GM18508 (cell line): ENCODE results near the gene CLDN5.

Source experiments
- ATAC-seq: cut with Tn5 transposase; IDR thresholded peaks from one replicate; pipeline ENCODE4 v1.9.1; 2021; ENCODE audit warnings: moderate number of reproducible peaks; ENCODE audit not compliant: insufficient read depth, unreplicated experiment

Gene CLDN5

DNA sequence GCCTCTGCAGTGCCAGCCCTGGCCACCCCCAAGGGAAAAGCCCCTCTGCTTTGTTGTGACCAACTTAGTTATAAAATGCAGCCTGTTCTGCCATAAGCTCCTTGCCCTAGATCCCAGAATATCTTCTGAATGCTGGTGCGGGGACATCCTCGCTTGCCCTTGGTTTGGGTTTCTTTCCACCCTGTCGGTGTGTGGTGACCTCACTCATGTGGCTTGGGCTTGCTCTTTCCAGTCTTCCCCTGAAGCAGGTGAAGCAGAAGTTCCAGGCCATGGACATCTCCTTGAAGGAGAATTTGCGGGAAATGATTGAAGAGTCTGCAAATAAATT, 16.7 kb downstream of the CLDN5 start:
- no peak for ATAC-seq

DNA sequence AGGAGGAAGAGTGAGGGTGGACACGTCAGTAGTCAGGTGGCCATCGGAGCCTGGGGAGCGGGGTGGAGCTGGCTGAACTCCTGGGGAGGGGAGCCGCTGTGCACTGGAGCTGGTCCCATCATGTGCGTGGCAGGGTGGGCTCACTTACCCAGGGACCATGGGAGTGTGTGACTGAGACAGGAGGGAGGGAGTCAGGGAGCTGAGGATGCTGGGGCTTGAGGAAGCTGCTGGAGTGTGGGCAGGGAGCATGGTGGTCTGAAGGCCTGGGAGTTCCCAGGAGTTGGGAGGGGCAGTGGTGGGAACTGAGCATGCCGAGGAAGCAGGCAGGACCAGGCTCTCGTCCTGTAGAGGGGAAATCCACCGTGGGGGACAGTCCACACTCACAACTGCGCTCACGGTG, 18.0 kb downstream of the CLDN5 start:
- ATAC-seq, result no peak

DNA sequence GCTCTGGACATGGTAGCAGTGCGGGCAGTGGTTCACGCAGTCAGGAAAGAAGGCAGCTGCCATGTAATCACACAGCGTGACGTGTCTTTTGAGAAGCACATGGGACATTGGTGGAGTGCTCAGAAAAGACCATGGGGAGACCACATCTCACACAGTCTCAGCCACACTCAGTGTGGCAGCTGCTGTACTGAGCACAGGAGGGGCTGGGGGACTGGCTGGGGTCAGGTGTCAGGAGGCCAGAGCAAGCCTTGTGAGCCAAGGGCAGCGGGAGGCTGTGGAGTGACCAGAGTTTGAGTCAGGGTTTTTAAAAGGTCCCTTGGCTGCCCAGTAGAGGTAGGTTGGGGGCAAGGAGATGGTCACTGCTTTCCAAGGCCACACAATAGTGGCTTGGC, 18.5 kb downstream of the CLDN5 start:
- no peak for ATAC-seq

DNA sequence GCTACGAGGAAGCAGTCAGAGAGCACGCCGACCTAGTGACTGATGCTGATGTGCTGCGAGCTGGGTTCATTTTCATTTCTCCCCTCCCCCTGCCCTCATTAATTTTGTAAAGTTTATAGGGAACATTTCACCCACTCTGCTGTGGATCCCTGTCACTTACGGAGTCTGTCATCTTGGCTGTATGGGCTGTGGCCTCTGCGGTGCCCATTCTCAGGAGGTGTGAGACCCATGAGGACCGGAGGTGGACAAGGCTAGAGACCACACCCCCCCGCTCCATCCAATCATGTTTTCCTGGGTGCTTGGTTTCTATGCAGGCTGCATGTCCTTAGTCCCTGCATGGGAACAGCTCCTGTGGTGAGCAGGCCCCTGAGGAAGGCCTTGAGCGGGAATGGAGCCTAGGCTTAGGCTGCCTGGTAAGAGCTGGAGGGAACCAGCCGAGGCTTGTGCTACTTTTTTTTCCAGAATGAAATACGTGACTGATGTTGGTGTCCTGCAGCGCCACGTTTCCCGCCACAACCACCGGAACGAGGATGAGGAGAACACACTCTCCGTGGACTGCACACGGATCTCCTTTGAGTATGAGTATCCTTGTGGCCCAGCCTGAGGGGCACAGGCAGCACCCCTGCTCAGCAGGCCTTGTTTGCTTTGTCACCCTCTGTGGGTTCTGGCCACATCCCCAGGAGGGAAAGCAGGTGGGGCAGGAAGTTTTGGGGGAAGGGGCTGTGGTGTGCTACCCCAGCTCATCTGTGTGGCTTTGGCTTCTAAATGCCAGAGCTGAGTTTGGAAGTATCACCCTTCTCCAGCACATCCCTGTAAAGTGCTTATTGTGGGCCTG, 19.1 kb downstream of the CLDN5 start:
- ATAC-seq, result no peak

DNA sequence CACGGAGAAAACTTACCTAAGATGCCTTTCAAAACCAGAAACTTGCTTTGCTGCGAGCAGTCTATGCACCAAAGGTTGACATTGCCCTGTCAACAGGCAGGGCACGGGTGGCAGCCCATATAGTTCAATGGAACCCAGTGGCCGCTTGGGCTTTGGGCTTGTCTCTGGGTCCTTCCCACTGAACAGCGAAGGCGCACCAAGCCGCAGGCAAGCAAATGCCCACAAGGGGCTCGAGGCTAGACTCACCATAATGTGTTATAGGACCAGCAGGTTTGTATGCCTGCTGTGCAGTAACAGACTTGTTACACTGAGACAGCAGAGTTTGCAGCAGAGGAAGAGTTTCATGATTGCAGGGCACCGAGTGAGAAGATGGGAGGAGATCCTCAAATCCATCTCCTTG, 20.3 kb downstream of the CLDN5 start:
- ATAC-seq, result no peak

DNA sequence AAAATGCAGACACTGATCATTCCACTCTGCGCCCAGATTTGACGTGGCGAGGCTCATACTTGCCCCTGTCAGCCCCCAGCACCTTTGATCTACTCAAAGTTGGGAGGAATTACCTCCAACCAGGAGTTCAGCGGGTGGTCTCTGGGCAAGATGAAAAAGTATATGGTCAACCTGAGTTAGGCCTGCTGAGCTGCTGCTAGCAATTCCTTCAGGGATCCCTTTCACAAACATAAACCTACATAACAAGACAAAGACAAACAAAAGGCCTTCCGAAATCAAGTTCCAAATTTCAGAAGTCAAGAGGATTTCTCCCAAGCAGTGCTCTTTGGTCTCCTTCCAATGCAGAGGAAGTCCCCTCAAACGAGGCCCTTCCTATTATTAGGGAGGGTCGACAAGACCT, 20.8 kb downstream of the CLDN5 start:
- ATAC-seq, result no peak

DNA sequence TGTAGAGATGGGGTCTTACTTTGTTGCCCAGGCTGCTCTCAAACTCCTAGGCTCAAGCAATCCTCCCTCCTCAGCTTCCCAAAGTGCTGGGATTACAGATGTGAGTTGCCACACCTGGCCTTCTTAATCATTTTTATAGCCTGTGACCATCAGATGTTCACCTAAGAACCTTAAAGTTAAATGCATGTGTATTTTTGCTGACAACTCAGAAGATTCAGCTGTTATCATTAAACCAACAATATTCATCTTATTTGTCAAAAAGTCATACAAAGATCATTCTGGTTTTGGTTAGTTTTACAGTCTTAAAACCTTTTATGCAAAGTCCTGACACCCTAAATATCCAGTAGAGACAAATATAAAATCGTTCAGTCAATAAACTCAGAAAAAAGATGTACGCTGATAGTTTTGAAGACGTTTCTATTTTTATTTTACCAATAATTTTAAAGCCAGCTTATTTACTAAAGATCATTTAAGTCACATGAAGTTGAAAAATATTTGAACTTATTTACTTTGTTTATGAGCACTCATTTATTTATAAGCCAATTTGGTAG, 22.2 kb downstream of the CLDN5 start:
- no peak for ATAC-seq

DNA sequence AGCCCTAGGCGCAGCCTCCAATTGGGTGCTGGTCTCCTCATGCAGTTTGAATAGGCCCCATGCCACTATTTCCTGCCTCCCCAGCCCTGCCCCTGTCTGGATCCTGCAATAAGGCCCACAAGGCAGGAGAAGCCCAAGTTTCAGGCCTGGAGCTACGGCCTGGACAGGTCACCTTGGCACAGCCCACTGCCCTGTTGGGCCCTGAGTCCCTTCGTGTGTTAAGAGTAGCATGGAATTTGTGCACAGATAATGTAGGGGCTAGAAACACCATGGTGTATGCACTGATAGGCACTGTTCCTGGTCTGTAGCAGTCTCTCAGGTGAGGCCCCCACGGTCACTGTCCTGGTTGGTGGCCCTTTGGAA, 24.3 kb downstream of the CLDN5 start:
- ATAC-seq, result no peak

DNA sequence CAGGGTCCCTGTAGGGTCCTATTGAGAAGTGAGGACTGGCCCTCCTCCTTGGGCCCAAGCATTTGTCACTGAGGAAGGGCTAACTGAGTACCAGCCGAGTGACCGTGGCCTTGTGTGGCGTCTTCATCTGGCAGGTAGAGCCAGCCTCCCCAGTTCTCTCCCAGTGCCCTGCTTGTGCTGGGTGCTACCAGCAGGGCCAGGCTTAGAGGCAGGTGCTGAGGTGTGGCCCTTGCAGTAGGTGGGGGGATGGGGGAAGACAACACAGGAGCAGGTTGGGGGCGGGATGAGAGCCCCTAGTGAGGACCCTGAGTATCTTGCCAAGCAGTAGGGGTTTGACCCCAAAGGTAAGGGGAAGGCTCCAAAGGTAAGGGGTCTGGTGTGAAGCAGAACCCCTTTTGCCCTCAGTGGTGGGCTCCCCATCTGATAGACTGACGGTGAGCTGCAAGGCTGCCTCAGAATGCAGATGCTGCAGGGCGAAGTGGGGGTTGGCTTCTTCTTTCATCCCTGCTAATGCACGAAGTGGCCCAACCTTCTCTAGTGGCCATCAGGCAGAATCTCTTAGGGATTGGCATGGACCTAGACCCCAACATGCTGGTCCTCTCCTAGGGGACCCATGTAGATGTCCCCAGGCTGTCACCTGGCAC, 24.9 kb downstream of the CLDN5 start:
- ATAC-seq, result no peak

DNA sequence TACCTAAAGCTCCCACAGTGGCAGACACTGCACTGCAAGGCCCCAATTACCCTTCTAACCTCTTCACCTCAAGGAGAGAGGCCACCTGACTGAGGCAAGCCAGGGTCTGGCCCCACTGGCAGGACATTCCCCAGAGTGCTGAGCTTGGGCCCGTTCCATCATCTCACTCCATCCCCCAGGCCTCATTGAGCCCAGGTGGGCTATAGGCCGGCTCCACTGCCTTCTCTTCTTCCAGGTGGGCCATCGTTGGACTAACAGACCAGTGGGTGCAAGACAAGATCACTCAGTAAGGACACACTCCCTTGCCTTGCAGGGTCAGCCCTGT, 25.4 kb downstream of the CLDN5 start:
- ATAC-seq, result no peak

DNA sequence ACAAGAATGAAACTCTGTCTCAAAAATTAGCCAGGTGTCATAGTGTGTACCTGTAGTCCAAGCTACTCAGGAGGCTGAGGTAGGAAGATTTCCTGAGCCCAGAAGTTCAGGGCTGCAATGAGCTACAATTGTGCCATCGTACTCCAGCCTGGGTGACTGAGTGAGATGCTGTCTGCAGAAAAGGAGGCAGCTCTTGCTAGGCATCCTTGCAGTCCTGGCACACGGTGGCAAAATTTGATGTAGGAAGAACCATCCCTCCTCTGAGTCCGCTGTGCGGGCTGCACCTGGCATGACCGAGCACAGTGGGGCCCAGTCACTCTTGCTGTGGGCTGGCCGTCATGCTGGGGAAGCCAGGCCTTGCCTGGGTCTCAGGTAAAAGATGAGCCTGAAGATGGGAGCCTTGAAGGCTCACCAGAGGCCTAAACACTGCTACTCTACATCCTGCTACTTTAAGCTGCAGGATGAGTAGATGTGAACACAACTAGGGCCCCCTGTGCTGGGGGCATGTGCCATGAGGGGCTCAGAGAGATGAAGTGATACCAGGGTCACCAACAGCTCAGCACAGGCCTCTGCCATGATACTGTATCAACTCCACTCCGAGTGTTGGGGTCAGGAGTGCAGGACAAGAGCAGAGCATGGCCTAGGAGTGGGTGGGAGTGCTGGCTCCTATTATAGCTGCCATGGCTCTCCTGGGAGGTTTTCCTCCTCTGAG, 25.9 kb downstream of the CLDN5 start:
- no peak for ATAC-seq

DNA sequence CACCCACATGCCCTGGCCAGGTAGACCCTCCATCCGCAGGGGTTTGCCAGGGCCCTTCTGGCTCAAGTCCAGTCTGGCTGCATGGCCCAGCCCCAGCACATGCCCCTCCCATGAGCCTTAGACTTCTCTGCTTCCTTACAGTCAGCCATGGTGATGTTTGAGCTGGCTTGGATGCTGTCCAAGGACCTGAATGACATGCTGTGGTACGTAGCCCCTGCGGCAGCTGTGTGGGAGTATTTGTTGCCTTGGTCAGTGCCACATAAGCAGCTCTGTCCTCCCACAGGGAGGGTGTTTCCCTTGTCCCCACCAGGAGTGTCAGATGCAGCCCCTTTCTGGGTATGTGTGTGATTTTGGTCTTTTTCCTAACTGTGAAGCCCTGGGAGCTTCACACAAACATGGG, 27.0 kb downstream of the CLDN5 start:
- no peak for ATAC-seq

DNA sequence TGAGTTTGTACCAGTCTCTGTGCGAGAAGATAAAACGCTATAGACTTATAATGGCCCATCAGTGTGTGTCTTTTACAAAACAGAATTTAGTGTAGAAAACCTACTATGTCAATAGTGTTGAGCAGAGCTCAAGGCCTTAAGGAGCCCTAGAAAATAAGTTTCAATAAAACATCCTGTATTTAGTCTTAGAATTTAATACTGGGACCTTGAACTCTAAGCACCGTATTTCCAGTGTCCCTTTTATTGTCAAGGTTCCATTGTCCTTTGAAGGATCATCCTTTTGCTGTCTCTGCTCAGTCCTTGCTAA, 27.9 kb downstream of the CLDN5 start:
- ATAC-seq, result no peak

DNA sequence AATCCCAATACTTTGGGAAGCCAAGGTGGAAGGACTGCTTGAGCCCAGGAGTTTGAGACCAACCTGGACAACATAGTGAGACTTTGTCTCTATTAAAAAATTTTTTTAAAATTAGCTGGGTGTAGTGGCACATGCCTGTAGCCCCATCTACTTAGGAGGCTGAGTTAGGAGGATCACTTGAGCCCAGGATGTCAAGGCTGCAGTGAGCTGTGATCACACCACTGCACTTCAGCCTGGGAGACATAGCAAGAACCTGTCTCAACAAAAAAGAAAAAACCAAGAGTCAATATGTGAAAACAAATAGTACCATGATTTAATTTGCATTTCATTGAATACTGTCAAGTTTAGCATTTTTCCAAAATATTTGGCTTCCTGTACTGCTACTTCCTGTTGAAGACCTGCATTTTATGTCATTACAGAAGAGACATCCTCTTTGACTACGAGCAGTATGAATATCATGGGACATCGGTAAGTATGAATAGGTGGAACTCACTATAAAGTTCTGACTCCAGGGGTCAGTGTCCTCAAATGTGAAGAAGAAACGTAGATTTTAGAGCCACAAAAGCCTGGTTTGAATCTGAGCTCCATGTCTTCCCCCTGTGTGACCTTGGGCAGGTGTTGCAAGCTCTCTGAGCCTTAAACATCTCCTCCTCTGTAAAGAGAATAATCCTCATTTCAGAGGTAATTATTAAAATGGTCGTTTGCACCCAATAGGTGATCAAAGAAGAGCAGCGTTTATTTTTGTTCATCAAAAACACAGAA, 28.5 kb downstream of the CLDN5 start:
- no peak for ATAC-seq

DNA sequence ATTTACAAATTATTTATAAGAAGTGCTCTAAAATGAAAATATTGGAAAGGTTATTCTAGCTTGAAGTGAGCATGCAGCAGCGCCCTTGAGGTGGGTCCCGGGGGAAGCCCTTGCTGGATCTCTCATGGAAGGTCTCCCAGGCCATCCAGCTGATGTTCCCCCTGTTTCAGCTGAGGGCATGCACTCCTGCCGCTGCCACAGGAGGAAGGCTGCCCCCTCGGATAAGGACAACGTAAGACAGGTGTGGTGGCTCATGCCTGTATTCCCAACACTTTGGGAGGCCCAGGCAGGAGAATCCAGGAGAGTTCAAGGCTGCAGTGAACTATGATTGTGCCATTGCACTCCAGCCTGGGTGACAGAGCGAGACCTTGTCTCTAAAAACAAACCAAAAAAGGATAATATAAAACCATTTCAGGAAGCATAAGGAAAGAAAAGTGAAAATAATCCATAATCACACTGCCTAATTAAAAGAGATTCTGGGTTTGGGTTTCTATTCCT, 29.5 kb downstream of the CLDN5 start:
- no peak for ATAC-seq

DNA sequence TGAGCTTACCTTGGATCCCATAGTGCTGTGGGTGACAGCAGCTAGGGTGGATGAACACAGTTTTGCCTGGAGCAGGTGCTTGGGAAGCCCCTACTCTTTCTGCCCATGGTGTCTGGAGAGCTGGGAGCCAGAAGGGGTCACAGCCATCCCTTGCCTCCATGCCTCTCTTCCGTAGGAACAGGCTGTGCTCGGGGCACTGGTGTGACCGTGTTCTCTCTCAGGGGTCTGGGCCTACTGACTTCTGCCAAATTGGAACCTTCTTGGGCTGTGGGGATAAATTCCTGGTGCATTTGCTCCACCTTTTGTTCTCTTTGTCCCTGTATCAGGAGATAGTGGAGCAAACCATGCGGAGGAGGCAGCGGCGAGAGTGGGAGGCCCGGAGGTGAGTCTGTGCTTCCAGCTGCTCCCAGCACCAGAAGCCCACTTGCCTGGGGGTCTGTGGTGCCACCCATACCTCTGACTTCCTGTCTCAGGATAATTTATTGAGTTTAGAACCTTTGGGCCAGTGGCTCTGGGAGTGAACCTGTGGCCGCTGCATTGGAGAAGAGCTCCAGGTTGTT, 30.1 kb downstream of the CLDN5 start:
- ATAC-seq, result no peak

DNA sequence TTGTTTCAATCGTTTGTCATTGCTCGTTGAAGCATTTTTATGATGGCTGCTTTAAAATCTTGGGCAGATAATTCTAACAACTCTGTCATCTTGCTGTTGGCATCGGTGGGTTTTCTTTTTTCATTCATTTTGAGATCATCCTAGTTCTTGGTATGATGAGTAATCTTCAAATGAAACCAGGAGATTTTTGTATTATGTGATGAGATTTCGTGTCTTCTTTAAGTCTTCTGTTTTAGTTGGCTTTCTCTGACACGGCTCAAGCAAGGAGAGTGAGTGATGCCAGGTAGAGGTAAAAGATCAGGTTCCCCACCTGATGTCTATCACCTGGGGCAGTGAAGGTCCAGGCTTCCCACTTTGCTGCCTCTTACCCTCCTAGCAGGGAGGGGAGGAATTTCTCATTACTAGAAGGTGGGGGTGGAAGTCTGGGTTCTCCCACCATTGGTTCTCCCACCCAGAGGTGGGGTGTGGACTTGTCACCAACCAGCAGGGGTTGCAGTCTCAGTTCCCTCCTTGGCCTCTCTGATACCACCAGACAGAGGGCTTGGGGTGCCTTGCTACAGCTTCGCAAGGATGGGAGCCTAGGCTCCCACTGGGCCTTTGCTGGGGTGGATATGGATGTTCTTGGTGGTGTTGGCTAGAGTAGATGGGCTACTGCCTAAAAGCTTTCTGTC, 31.6 kb downstream of the CLDN5 start:
- ATAC-seq, result no peak

DNA sequence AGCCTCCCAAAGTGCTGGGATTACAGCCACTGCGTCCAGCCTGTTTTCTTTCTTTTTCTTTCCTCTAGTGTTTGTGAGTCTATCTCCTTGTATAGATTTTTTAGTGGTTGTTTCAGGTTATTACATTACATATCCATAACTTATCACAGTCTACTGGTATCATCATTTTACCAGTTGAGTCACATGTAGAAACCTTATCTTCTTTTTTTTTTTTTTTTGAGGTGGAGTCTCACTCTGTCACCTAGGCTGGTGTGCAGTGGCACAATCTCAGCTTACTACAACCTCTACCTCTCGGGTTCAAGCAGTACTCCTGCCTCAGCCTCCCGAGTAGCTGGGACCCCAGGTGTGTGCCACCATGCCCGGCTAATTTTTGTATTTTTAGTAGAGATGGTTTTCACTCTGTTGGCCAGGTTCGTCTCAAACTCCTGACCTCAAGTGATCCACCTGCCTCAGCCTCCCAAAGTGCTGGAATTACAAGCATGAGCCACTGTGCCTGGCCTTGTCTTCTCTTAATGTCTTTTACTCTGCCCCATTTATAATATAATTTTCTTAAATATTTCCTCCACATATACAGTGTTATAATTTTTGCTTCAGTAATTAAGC, 33.5 kb downstream of the CLDN5 start:
- ATAC-seq, result no peak
